SK-N-MC (cell line): ENCODE measurements around the gene ABCB11.

Experiments
- DNase-seq: peaks from one replicate; pipeline ENCODE4 v3.0.0-alpha.2; 2011; ENCODE audit warnings: low read depth, low spot score
- H3K27ac ChIP-seq: fragments of 200-600 bp; sonication (generic); 2 replicates; pipeline ENCODE4 v1.5.1; 2016; ENCODE audit warnings: mixed run types
- H3K36me3 ChIP-seq: fragments of 200-600 bp; sonication (generic); 2 replicates; pipeline ENCODE4 v1.6.1; 2017; ENCODE audit warnings: antibody characterized with exemption, low read length, mixed read lengths; ENCODE audit not compliant: insufficient read depth
- H3K4me3 ChIP-seq: fragments of 200-600 bp; sonication (generic); 2 replicates; pipeline ENCODE4 v1.5.1; 2016
- H3K9ac ChIP-seq: fragments of 200-600 bp; sonication (generic); 2 replicates; pipeline ENCODE4 v1.8.0; 2017; ENCODE audit warnings: mixed run types, mixed read lengths; ENCODE audit not compliant: insufficient read length
- H3K9me3 ChIP-seq: fragments of 200-600 bp; sonication (generic); 2 replicates; pipeline ENCODE4 v1.6.1; 2017; ENCODE audit warnings: low read depth, mild to moderate bottlenecking, antibody characterized with exemption, low read length, moderate library complexity, mixed read lengths
- EZH2 ChIP-seq: fragments of 200-600 bp; sonication (generic); IDR thresholded peaks from one replicate; pipeline ENCODE4 v1.6.1; 2017; ENCODE audit warnings: antibody characterized with exemption
- FOXP2 ChIP-seq: optimal IDR thresholded peaks from 2 replicates; pipeline ENCODE3; 2011; ENCODE audit warnings: mild to moderate bottlenecking, moderate library complexity; ENCODE audit not compliant: insufficient read depth; ENCODE audit errors: extremely low read length, control extremely low read depth
- POLR2AphosphoS5 ChIP-seq: IDR thresholded peaks from 2 replicates; pipeline ENCODE4 v1.6.1; 2012; ENCODE audit warnings: mild to moderate bottlenecking, low read depth, low read length, borderline replicate concordance

ABCB11 gene

GRCh38 chr2:168956392-168956791 lies 74.7 kb downstream of the ABCB11 start:
- Histone ChIP-seq H3K4me3 (no peak overlapping the region), H3K9ac (no peak overlapping the region), H3K27ac (no peak overlapping the region), H3K36me3 (no peaks in the 10 kb centered on the region), H3K9me3 (peaks cover 6% of the 10 kb centered on the region; the same call in 1 of the 2 replicates)
- no peak for DNase-seq
- TF ChIP-seq POLR2AphosphoS5 (no peak), FOXP2 (no peak), EZH2 (no peak)

GRCh38 chr2:168955321-168955720 lies 75.8 kb downstream of the ABCB11 start:
- no peak overlapping the region for H3K4me3 ChIP-seq
- no peaks in the 10 kb centered on the region for H3K36me3 ChIP-seq
- peaks cover 6% of the 10 kb centered on the region; the same call in 1 of the 2 replicates for H3K9me3 ChIP-seq
- DNase-seq: no peak
- H3K27ac ChIP-seq: no peak overlapping the region
- TF ChIP-seq POLR2AphosphoS5: no peak
- no peak for TF ChIP-seq EZH2
- no peak for TF ChIP-seq FOXP2
- no peak overlapping the region for H3K9ac ChIP-seq

- no peak overlapping the region for H3K4me3 ChIP-seq
- H3K9ac ChIP-seq: no peak overlapping the region
- no peak overlapping the region for H3K27ac ChIP-seq
- TF ChIP-seq EZH2 (no peak), FOXP2 (no peak), POLR2AphosphoS5 (no peak)
- peaks cover 6% of the 10 kb centered on the region; the same call in 1 of the 2 replicates for H3K9me3 ChIP-seq
- no peaks in the 10 kb centered on the region for H3K36me3 ChIP-seq
- DNase-seq: no peak
Measured at GRCh38 chr2:168954256-168954655, 76.9 kb downstream of the ABCB11 start.

- Histone ChIP-seq H3K9ac (no peak overlapping the region), H3K9me3 (peaks cover 6% of the 10 kb centered on the region; the same call in 1 of the 2 replicates), H3K27ac (no peak overlapping the region), H3K36me3 (no peaks in the 10 kb centered on the region), H3K4me3 (no peak overlapping the region)
- DNase-seq: no peak
- TF ChIP-seq EZH2 (no peak), POLR2AphosphoS5 (no peak), FOXP2 (no peak)
Measured at GRCh38 chr2:168952424-168952823, 78.7 kb downstream of the ABCB11 start.

- no peak overlapping the region for H3K4me3 ChIP-seq
- H3K9me3 ChIP-seq: peaks cover 6% of the 10 kb centered on the region; the same call in 1 of the 2 replicates
- TF ChIP-seq POLR2AphosphoS5 (no peak), FOXP2 (no peak), EZH2 (no peak)
- no peak for DNase-seq
- no peaks in the 10 kb centered on the region for H3K36me3 ChIP-seq
- H3K27ac ChIP-seq: no peak overlapping the region
- H3K9ac ChIP-seq: no peak overlapping the region
Measured at GRCh38 chr2:168951871-168952270, 79.3 kb downstream of the ABCB11 start.

GRCh38 chr2:168949324-168949723 lies 81.8 kb downstream of the ABCB11 start:
- no peak overlapping the region for H3K4me3 ChIP-seq
- DNase-seq: no peak
- H3K9ac ChIP-seq: no peak overlapping the region
- peaks cover 6% of the 10 kb centered on the region; the same call in 1 of the 2 replicates for H3K9me3 ChIP-seq
- H3K36me3 ChIP-seq: no peaks in the 10 kb centered on the region
- H3K27ac ChIP-seq: no peak overlapping the region
- TF ChIP-seq EZH2: no peak

GRCh38 chr2:168948621-168949212 lies 82.4 kb downstream of the ABCB11 start:
- H3K9me3 ChIP-seq: peaks cover 6% of the 10 kb centered on the region; the same call in 1 of the 2 replicates
- no peak for TF ChIP-seq POLR2AphosphoS5
- DNase-seq: no peak
- no peaks in the 10 kb centered on the region for H3K36me3 ChIP-seq
- no peak overlapping the region for H3K4me3 ChIP-seq
- H3K27ac ChIP-seq: no peak overlapping the region
- no peak overlapping the region for H3K9ac ChIP-seq

GRCh38 chr2:168945508-168945907 lies 85.6 kb downstream of the ABCB11 start:
- H3K4me3 ChIP-seq: no peak overlapping the region
- H3K27ac ChIP-seq: no peak overlapping the region
- no peaks in the 10 kb centered on the region for H3K36me3 ChIP-seq
- TF ChIP-seq POLR2AphosphoS5 (no peak), EZH2 (no peak), FOXP2 (no peak)
- no peak for DNase-seq
- H3K9ac ChIP-seq: no peak overlapping the region
- H3K9me3 ChIP-seq: no peaks in the 10 kb centered on the region

GRCh38 chr2:168944065-168944464 lies 87.1 kb downstream of the ABCB11 start:
- H3K27ac ChIP-seq: no peak overlapping the region
- no peaks in the 10 kb centered on the region for H3K9me3 ChIP-seq
- H3K4me3 ChIP-seq: no peak overlapping the region
- DNase-seq: no peak
- no peak overlapping the region for H3K9ac ChIP-seq
- TF ChIP-seq FOXP2: no peak
- TF ChIP-seq EZH2: no peak
- no peak for TF ChIP-seq POLR2AphosphoS5
- no peaks in the 10 kb centered on the region for H3K36me3 ChIP-seq
